GM18526 (cell line): ENCODE results near the gene SUZ12.
A peak's percentile ranks its signal among the peaks of the same experiment; 100 is the strongest.

ENCODE experiments used
- POLR2A ChIP-seq: IDR thresholded peaks from 3 replicates; pipeline ENCODE4 v1.6.1; 2011; ENCODE audit not compliant: insufficient read length; ENCODE audit errors: extremely low read depth

Gene SUZ12

GRCh38 chr17:31936615-31937609 lies at the start of gene SUZ12:
TSS of gene SUZ12 (plus strand) at chr17:31937007. CDS start at chr17:31937247, 240 bp downstream.
- peak; percentile 66 for TF ChIP-seq POLR2A

DNA sequence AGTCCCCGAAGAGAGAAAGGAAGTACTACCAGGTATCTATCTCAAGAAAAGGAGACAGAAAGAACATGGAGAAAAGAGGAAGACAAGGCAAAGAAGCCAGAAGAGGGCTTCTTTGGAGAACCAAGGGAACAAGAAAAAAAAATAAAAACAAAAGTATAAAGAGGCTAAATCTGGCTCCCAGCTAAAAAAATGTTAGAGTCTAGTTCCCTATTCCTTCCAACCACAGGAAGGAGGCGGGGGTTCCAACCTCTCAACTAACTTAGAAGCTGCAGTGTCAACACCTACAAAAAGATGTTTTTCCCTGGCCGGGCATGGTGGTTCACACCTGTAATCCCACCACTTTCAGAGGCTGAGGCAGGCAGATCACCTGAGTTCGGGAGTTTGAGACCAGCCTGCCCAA lies 48.7 kb upstream of the SUZ12 start:
- TF ChIP-seq POLR2A, result no peak

DNA sequence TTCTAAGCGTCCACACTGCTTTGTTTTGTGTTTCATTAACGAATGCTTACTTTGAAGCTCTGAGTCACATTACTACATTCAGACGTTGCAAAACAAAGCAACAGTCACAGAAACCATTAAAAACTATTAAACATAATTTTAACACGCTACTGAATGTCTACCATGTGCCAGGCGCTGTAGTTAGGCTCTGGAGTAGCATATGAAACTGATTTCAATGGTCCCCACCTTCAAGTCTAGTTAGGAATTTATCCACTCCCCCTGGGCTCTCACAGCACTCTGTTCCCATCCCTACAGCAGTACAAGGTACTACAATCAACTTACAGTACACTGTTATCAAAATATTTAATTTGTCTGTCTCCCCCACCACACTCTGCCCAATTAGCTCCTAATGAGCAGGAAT lies 35.9 kb upstream of the SUZ12 start:
- no peak for TF ChIP-seq POLR2A

DNA sequence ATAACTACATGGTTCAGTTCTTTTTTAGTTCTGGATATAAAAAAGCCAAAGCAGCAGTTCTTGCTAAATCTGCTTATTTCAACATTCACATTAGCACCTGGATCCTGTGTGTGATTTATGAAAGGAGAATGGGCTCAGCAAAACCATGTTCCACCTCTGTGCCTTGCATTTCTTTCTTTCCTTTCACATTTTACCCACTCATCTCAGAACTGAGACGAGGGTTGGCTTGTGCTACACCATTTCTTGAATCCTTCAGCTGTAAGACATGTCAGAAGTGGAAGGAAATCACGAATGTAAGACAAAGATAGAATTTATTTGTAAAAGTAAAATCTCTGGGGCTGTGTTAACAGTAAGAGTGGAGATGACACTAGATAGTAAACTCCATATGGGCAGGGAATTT lies 34.1 kb upstream of the SUZ12 start:
- TF ChIP-seq POLR2A, result no peak

DNA sequence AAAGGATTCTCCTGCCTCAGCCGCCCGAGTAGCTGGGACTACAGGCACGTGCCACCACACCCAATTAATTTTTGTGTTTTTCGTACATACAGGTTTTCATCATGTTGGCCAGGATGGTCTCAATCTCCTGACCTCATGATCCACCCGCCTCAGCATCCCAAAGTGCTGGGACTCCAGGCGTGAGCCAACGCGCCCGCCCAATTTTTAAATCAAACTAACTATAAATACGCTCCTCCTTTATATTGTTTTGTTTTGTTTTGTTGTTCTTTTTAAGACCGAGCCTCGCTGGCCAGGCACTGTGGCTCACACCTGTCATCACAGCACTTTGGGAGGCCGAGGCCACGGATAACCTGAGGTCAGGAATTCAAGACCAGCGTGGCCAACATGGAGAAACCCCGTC lies 33.4 kb upstream of the SUZ12 start:
- no peak for TF ChIP-seq POLR2A

DNA sequence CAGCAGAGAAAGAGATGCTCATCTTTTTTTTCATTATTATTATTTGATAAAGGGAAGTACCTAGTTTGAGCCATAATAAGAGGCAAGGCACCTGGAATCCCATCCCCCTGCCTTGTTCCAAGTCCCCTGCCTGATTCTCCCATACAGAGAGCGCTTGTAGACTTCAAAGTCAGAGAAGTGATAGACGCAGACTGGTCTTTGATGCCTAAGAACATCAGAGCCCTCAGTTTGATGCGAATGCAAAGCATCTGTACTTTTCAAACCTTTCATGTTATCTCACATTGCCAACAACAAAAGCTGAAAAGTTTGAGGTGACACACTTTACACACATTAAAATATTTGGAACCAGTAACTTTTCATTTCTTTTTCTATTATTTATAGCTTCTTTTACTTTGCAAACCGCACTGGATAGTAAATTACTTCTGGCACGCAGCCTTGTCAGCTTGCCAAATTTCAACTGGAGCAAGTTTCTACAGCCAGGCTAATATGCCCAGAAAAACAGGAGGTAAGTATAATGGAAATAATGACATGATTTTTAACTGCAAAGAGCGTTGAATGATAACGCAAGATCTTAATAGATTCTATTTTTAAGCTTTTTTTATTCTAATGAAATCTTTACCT lies 29.4 kb upstream of the SUZ12 start:
- no peak for TF ChIP-seq POLR2A

GRCh38 chr17:31908386-31908785 lies 28.4 kb upstream of the SUZ12 start:
- TF ChIP-seq POLR2A, result no peak

GRCh38 chr17:31915456-31916100 lies 21.2 kb upstream of the SUZ12 start:
- no peak for TF ChIP-seq POLR2A

- no peak for TF ChIP-seq POLR2A
Observed at GRCh38 chr17:31916491-31917064, 20.2 kb upstream of the SUZ12 start.

- no peak for TF ChIP-seq POLR2A
Observed at GRCh38 chr17:31917065-31917529, 19.7 kb upstream of the SUZ12 start.

- TF ChIP-seq POLR2A, result no peak
Observed at GRCh38 chr17:31918701-31919128, 18.1 kb upstream of the SUZ12 start.

DNA sequence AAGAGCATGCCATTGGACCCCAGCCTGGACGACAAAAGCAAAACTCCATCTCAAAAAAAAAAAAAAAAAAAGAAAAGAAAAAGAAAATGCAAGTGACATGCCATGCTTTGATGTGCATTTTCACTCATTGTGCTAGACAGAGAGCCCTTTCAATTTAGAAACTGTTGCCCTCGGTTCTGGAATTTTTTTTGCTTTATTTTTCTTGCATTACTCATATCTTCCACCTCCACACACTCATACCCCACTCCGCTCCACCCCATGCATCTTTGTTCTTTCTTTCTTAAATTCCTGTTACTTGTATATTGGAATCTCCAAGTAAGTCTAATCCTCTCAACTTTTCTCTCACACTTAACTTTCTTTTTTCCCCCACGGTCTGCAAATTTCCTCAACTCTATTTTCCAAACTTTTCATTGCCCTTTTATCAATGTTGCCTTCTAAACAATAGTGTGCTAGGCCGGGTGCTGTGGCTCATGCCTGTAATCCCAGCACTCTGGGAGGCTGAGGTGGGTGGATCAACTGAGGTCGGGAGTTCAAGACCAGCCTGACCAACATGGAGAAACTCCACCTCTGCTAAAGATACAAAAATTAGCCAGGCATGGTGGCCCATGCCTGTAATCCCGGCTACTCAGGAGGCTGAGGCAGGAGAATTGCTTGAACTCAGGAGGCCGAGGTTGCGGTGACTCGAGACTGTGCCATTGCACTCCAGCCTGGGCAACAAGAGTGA lies 16.8 kb upstream of the SUZ12 start:
- no peak for TF ChIP-seq POLR2A

DNA sequence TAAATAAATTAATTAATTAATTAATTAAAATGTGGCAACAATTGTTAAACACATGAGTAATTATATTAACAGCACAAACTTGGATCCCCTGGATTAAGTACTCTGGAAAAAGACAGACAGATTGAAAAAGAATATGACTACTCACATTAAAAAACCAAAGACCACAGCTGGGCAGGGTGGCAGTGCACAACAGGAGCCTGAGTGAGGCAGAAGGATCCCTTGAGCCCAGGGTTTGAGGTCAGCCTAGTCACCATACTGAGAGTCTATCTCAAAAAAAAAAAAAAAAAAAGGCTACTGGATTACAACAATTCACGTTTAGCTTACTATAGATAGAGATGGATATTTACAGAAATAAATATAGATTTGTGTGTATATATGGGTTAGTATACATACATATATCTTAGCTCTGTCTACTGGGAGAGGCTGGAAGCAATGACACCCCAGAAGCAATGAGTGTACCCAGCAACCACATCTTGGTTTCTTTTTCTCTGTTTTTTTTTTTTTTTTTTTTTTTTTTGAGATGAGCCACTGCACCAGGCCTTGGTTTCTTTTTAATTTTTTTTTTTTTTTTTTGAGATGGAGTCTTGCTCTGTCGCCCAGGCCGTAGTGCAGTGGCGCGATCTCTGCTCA lies 10.6 kb upstream of the SUZ12 start:
- TF ChIP-seq POLR2A, result no peak

DNA sequence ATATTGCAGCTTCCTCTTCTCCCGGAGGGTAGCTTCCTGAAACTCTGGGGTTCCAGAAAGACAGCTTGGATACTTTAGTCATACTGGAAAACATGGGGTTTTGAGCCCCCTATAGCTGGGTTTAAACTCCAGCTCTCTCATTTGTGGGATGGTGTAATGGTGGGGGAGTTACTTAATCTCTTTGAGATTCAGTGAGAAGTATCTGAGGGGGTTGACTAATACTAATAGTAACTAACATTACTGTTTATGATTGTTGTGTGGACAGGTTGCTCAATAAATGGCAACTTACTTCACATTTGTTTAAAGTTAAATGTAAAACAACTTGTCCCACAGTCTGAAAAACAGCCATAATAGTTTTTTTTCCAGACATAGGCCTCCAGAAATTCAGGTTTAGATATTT lies 5.1 kb upstream of the SUZ12 start:
- TF ChIP-seq POLR2A, result no peak

GRCh38 chr17:31935512-31935911 lies 1.3 kb upstream of the SUZ12 start:
- TF ChIP-seq POLR2A, result no peak

GRCh38 chr17:31967648-31968047 lies 30.8 kb downstream of the SUZ12 start:
- TF ChIP-seq POLR2A, result no peak
